HepG2 (cell line): ENCODE data around the gene ZCCHC9. TPM values are rescaled to one million over a fixed set of nuclear protein-coding genes. Genes with fewer than 3 reads are reported as not detected.

Experiments
- ATAC-seq: fragments of 200-7000 bp; cut with Tn5 transposase; 3 replicates; pipeline ENCODE4 v1.9.1; 2020; ENCODE audit warnings: mild to moderate bottlenecking, moderate library complexity
- BruUV-seq: library from RNA; stranded (reverse); fragments of 400-500 nt; replicated peaks from 2 replicates; lab custom pipeline; 2021; lab: Mats Ljungman, UMichigan
- CTCF ChIA-PET: fragments of 300-600 bp; formaldehyde crosslinking; extraction: SDS; loops from one replicate; lab custom pipeline; 2021; ENCODE audit warnings: low total read pairs, inconsistent platforms, low intra/inter-chr PET ratio; lab: Yijun Ruan, JAX
- POLR2A ChIA-PET: fragments of 350-600 bp; sonication (Branson Sonifier 250); formaldehyde crosslinking; loops from one replicate; lab custom pipeline; 2020; ENCODE audit warnings: antibody characterized with exemption, inconsistent platforms; lab: Yijun Ruan, JAX
- DNase-seq: peaks from one replicate; pipeline ENCODE4 v3.0.0-alpha.2; 2015; ENCODE audit warnings: low spot score
- FAIRE-seq: peaks from 3 replicates; lab custom pipeline; 2011; peaks lifted over from hg19 to GRCh38; lab: Jason Lieb, UNC
- H2AFZ ChIP-seq: one replicate; pipeline ENCODE4 v1.6.1; 2011; ENCODE audit warnings: low read length, inconsistent platforms
- H3K27ac ChIP-seq: fragments of 300-600 bp; 3 replicates; pipeline ENCODE4 v1.8.0; 2011; ENCODE audit warnings: mixed run types, mild to moderate bottlenecking, mixed read lengths, low read length, inconsistent platforms; ENCODE audit not compliant: insufficient read depth; ENCODE audit errors: extremely low read length
- H3K27me3 ChIP-seq, 2 experiments: fragments of 200-600 bp in 1 of 2; 2 replicates in 1 of 2; 3 replicates in 1 of 2; pipeline versions ENCODE4 v1.6.0 to v1.8.0; 2011; ENCODE audit warnings: low read length in 2 of 2, mild to moderate bottlenecking in 2 of 2, moderate library complexity in 2 of 2, inconsistent platforms in 1 of 2; ENCODE audit not compliant: insufficient read depth in 2 of 2, control insufficient read depth in 1 of 2
- H3K36me3 ChIP-seq, 2 experiments: fragments of 200-600 bp in 1 of 2; replicated peaks in 1 of 2; 2 replicates in 1 of 2; 3 replicates in 1 of 2; pipeline versions ENCODE4 v1.5.1 to v1.8.0; 2011; ENCODE audit warnings: low read length in 2 of 2, inconsistent platforms in 1 of 2; ENCODE audit not compliant: insufficient read depth in 2 of 2, control insufficient read depth in 1 of 2
- H3K4me1 ChIP-seq: 2 replicates; pipeline ENCODE4 v1.5.1; 2012; ENCODE audit warnings: low read length, inconsistent platforms; ENCODE audit not compliant: insufficient read depth
- H3K4me2 ChIP-seq: 2 replicates; pipeline ENCODE4 v1.6.0; 2011; ENCODE audit warnings: low read depth, low read length, inconsistent platforms
- H3K4me3 ChIP-seq, 3 experiments: fragments of 200-600 bp in 1 of 3; sonication (generic), shearing (Covaris generic) in 1 of 3; replicated peaks in 1 of 3; 2 replicates each; pipeline ENCODE4 v1.5.1; 2011 to 2016; ENCODE audit warnings: low read length in 3 of 3, inconsistent platforms in 2 of 3, low read depth in 2 of 3, mild to moderate bottlenecking in 2 of 3, control low read depth in 1 of 3, mixed read lengths in 1 of 3; ENCODE audit not compliant: insufficient read depth in 1 of 3
- H3K79me2 ChIP-seq: one replicate; pipeline ENCODE4 v1.6.1; 2011; ENCODE audit warnings: low read length, inconsistent platforms; ENCODE audit not compliant: insufficient read depth
- H3K9ac ChIP-seq: 2 replicates; pipeline ENCODE4 v1.6.0; 2011; ENCODE audit warnings: mild to moderate bottlenecking, low read depth, low read length, inconsistent platforms; ENCODE audit not compliant: insufficient read depth
- H3K9me3 ChIP-seq: 2 replicates; pipeline ENCODE4 v1.5.1; 2012; ENCODE audit warnings: mild to moderate bottlenecking, low read length
- H4K20me1 ChIP-seq: 2 replicates; pipeline ENCODE4 v1.6.0; 2011; ENCODE audit warnings: inconsistent platforms, mild to moderate bottlenecking, low read length, moderate library complexity; ENCODE audit not compliant: insufficient read depth
- DNMT1 ChIP-seq: sonication (generic); formaldehyde crosslinking; IDR thresholded peaks from 2 replicates; pipeline ENCODE4 v1.5.1; 2020; ENCODE audit warnings: mild to moderate bottlenecking, missing genetic modification reagents
- EZH2 ChIP-seq: conservative IDR thresholded peaks from 2 replicates; pipeline ENCODE4 v1.6.1; 2012; ENCODE audit warnings: mild to moderate bottlenecking, low read depth, low read length, moderate library complexity
- FOXO1 ChIP-seq: sonication (generic); formaldehyde crosslinking; IDR thresholded peaks from 2 replicates; pipeline ENCODE4 v1.4.0; 2020; ENCODE audit warnings: missing genetic modification reagents
- MTF2 ChIP-seq: sonication (generic); formaldehyde crosslinking; IDR thresholded peaks from 2 replicates; pipeline ENCODE4 v1.5.0; 2020; ENCODE audit warnings: missing genetic modification reagents, borderline replicate concordance
- ZC3H4 ChIP-seq: sonication (generic); formaldehyde crosslinking; IDR thresholded peaks from 2 replicates; pipeline ENCODE4 v1.4.0; 2020; ENCODE audit warnings: missing genetic modification reagents, borderline replicate concordance
- ZNF10 ChIP-seq: sonication (generic); formaldehyde crosslinking; IDR thresholded peaks from 2 replicates; pipeline ENCODE4 v1.4.0; 2020; ENCODE audit warnings: mild to moderate bottlenecking, low read depth, missing genetic modification reagents, borderline replicate concordance
- ZNF678 ChIP-seq: sonication (generic); formaldehyde crosslinking; IDR thresholded peaks from 2 replicates; pipeline ENCODE4 v1.4.0; 2020; ENCODE audit warnings: mild to moderate bottlenecking, missing genetic modification reagents
- WGBS: methylation state at CpG from one replicate; pipeline ENCODE4 v1.1.6; 2017; ENCODE audit warnings: low lambda C conversion rate; 5-methylcytosine and 5-hydroxymethylcytosine counted together
- in situ Hi-C: cut with HindIII; loops from 2 replicates; pipeline ENCODE4 v1.10.0; 2017; ENCODE audit warnings: low pct_unique_long_range_greater_than_20kb; ENCODE audit not compliant: extremely low pct_ligation_motif_present
- intact Hi-C: fragments of 100-400 bp; cut with micrococcal nuclease; formaldehyde crosslinking; loops from one replicate; pipeline ENCODE4 v1.10.0; 2022; ENCODE audit not compliant: unreplicated experiment
- polyA plus RNA-seq, 8 experiments: library from polyadenylated mRNA; depleted of rRNA in 3 of 8; stranded (reverse) in 7 of 8; unstranded in 1 of 8; fragments of >200 nt; fragmentation: Illumina TruSeq in 4 of 8; extraction: Trizol in 4 of 8; gene quantifications; 2 replicates each; pipeline versions ENCODE4 v1.2.1 to v1.2.3, GENCODE V29; 2011 to 2016; ENCODE audit warnings: low read depth in 4 of 8, missing spikeins in 1 of 8, mixed read lengths in 1 of 8; ENCODE audit not compliant: insufficient read depth in 1 of 8
- total RNA-seq, 5 experiments: library from RNA; depleted of rRNA; stranded (reverse); fragments of >200 nt; fragmentation: Illumina TruSeq; extraction: Trizol; gene quantifications; 2 replicates each; pipeline ENCODE4 v1.2.3, GENCODE V29; 2016; ENCODE audit warnings: low read depth in 1 of 5
- TF ChIP-seq, protein P1 (sequence below): sonication (generic); formaldehyde crosslinking; IDR thresholded peaks from 2 replicates; pipeline ENCODE4 v1.4.0; 2020; ENCODE audit warnings: missing genetic modification reagents
- TF ChIP-seq, protein P2 (sequence below): sonication (generic); formaldehyde crosslinking; IDR thresholded peaks from 2 replicates; pipeline ENCODE4 v1.4.0; 2020; ENCODE audit warnings: missing genetic modification reagents
- TF ChIP-seq, protein P3 (sequence below): sonication (generic); formaldehyde crosslinking; IDR thresholded peaks from 2 replicates; pipeline ENCODE4 v1.5.0; 2020; ENCODE audit warnings: mild to moderate bottlenecking, missing genetic modification reagents, borderline replicate concordance
- TF ChIP-seq, protein P4 (sequence below): sonication (generic); formaldehyde crosslinking; IDR thresholded peaks from 2 replicates; pipeline ENCODE4 v1.4.0; 2020; ENCODE audit warnings: missing genetic modification reagents

The ZCCHC9 gene
- total and polyA plus RNA-seq, 2 of the 13 experiments (the other 11 are each of a cell fraction or from before 2014, with no cell fraction given) = 28.7 to 52.5 TPM

DNA sequence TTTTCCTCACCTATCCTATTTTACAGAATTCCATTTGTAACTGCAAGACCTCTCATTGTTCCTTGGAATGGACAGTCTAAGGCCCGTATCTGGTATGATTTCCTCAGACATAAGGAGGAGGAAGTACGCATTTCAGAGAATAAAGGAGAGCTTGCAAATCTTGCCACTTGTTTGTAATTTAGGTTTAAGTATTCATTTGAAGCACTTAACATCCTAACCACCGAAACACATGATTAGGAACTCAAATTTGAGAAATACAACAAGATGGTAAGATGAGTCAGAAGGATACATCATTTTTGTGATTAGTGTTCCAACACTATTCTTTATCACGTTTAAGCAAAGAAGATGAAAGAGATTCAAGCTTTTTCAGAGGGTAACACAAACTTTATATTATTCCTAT, 3.9 kb upstream of the ZCCHC9 start:
- H3K4me2 ChIP-seq = no peak overlapping the region
- 95% methylated on average over 4 of the region's 4 CpGs for WGBS
- TF ChIP-seq, protein P1, sequence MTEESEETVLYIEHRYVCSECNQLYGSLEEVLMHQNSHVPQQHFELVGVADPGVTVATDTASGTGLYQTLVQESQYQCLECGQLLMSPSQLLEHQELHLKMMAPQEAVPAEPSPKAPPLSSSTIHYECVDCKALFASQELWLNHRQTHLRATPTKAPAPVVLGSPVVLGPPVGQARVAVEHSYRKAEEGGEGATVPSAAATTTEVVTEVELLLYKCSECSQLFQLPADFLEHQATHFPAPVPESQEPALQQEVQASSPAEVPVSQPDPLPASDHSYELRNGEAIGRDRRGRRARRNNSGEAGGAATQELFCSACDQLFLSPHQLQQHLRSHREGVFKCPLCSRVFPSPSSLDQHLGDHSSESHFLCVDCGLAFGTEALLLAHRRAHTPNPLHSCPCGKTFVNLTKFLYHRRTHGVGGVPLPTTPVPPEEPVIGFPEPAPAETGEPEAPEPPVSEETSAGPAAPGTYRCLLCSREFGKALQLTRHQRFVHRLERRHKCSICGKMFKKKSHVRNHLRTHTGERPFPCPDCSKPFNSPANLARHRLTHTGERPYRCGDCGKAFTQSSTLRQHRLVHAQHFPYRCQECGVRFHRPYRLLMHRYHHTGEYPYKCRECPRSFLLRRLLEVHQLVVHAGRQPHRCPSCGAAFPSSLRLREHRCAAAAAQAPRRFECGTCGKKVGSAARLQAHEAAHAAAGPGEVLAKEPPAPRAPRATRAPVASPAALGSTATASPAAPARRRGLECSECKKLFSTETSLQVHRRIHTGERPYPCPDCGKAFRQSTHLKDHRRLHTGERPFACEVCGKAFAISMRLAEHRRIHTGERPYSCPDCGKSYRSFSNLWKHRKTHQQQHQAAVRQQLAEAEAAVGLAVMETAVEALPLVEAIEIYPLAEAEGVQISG (CRISPR knock-in tag) = no peak
- TF ChIP-seq, protein P2, sequence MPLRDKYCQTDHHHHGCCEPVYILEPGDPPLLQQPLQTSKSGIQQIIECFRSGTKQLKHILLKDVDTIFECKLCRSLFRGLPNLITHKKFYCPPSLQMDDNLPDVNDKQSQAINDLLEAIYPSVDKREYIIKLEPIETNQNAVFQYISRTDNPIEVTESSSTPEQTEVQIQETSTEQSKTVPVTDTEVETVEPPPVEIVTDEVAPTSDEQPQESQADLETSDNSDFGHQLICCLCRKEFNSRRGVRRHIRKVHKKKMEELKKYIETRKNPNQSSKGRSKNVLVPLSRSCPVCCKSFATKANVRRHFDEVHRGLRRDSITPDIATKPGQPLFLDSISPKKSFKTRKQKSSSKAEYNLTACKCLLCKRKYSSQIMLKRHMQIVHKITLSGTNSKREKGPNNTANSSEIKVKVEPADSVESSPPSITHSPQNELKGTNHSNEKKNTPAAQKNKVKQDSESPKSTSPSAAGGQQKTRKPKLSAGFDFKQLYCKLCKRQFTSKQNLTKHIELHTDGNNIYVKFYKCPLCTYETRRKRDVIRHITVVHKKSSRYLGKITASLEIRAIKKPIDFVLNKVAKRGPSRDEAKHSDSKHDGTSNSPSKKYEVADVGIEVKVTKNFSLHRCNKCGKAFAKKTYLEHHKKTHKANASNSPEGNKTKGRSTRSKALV (CRISPR knock-in tag) = no peak
- TF ChIP-seq ZC3H4 (CRISPR knock-in tag) (no peak), MTF2 (CRISPR knock-in tag) (no peak), DNMT1 (no peak), EZH2 (no peak), ZNF10 (CRISPR knock-in tag) (no peak), FOXO1 (CRISPR knock-in tag) (no peak), ZNF678 (CRISPR knock-in tag) (no peak)
- TF ChIP-seq, protein P3, sequence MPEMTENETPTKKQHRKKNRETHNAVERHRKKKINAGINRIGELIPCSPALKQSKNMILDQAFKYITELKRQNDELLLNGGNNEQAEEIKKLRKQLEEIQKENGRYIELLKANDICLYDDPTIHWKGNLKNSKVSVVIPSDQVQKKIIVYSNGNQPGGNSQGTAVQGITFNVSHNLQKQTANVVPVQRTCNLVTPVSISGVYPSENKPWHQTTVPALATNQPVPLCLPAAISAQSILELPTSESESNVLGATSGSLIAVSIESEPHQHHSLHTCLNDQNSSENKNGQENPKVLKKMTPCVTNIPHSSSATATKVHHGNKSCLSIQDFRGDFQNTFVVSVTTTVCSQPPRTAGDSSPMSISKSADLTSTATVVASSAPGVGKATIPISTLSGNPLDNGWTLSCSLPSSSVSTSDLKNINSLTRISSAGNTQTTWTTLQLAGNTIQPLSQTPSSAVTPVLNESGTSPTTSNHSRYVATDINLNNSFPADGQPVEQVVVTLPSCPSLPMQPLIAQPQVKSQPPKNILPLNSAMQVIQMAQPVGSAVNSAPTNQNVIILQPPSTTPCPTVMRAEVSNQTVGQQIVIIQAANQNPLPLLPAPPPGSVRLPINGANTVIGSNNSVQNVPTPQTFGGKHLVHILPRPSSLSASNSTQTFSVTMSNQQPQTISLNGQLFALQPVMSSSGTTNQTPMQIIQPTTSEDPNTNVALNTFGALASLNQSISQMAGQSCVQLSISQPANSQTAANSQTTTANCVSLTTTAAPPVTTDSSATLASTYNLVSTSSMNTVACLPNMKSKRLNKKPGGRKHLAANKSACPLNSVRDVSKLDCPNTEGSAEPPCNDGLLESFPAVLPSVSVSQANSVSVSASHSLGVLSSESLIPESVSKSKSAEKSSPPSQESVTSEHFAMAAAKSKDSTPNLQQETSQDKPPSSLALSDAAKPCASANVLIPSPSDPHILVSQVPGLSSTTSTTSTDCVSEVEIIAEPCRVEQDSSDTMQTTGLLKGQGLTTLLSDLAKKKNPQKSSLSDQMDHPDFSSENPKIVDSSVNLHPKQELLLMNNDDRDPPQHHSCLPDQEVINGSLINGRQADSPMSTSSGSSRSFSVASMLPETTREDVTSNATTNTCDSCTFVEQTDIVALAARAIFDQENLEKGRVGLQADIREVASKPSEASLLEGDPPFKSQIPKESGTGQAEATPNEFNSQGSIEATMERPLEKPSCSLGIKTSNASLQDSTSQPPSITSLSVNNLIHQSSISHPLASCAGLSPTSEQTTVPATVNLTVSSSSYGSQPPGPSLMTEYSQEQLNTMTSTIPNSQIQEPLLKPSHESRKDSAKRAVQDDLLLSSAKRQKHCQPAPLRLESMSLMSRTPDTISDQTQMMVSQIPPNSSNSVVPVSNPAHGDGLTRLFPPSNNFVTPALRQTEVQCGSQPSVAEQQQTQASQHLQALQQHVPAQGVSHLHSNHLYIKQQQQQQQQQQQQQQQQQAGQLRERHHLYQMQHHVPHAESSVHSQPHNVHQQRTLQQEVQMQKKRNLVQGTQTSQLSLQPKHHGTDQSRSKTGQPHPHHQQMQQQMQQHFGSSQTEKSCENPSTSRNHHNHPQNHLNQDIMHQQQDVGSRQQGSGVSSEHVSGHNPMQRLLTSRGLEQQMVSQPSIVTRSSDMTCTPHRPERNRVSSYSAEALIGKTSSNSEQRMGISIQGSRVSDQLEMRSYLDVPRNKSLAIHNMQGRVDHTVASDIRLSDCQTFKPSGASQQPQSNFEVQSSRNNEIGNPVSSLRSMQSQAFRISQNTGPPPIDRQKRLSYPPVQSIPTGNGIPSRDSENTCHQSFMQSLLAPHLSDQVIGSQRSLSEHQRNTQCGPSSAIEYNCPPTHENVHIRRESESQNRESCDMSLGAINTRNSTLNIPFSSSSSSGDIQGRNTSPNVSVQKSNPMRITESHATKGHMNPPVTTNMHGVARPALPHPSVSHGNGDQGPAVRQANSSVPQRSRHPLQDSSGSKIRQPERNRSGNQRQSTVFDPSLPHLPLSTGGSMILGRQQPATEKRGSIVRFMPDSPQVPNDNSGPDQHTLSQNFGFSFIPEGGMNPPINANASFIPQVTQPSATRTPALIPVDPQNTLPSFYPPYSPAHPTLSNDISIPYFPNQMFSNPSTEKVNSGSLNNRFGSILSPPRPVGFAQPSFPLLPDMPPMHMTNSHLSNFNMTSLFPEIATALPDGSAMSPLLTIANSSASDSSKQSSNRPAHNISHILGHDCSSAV (CRISPR knock-in tag) = no peak
- TF ChIP-seq, protein P4, sequence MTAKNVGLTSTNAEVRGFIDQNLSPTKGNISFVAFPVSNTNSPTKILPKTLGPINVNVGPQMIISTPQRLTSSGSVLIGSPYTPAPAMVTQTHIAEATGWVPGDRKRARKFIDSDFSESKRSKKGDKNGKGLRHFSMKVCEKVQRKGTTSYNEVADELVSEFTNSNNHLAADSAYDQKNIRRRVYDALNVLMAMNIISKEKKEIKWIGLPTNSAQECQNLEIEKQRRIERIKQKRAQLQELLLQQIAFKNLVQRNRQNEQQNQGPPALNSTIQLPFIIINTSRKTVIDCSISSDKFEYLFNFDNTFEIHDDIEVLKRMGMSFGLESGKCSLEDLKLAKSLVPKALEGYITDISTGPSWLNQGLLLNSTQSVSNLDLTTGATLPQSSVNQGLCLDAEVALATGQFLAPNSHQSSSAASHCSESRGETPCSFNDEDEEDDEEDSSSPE = no peak

More for the DNA sequence above, 3.9 kb upstream of the ZCCHC9 start:
- FAIRE-seq (no peak), ATAC-seq (no peak), DNase-seq (no peak)
- H3K4me3 ChIP-seq = no peak overlapping the region
- H2AFZ ChIP-seq = no peak overlapping the region
- H3K36me3 ChIP-seq = no peaks in the 10 kb centered on the region
- CTCF ChIA-PET = no interaction called here
- in situ Hi-C loops = no loop called here
- POLR2A ChIA-PET = no interaction called here
- peaks cover 9% of the 10 kb centered on the region for H3K9me3 ChIP-seq
- intact Hi-C loops = no loop called here
- H4K20me1 ChIP-seq = no peaks in the 10 kb centered on the region
- H3K27me3 ChIP-seq = no peaks in the 10 kb centered on the region; a peak in 1 of 5 replicates
- H3K9ac ChIP-seq = no peak overlapping the region
- H3K79me2 ChIP-seq = peaks cover 35% of the 10 kb centered on the region
- no TSS peak for BruUV-seq
- peaks cover 21% of the 10 kb centered on the region for H3K4me1 ChIP-seq
- no peak overlapping the region for H3K27ac ChIP-seq
